GM21529 (cell line): Measurements from ENCODE around the gene LAMA4.

Experiments
- ATAC-seq: cut with Tn5 transposase; IDR thresholded peaks from one replicate; pipeline ENCODE4 v1.9.1; 2021; ENCODE audit not compliant: unreplicated experiment

The LAMA4 gene, protein sequence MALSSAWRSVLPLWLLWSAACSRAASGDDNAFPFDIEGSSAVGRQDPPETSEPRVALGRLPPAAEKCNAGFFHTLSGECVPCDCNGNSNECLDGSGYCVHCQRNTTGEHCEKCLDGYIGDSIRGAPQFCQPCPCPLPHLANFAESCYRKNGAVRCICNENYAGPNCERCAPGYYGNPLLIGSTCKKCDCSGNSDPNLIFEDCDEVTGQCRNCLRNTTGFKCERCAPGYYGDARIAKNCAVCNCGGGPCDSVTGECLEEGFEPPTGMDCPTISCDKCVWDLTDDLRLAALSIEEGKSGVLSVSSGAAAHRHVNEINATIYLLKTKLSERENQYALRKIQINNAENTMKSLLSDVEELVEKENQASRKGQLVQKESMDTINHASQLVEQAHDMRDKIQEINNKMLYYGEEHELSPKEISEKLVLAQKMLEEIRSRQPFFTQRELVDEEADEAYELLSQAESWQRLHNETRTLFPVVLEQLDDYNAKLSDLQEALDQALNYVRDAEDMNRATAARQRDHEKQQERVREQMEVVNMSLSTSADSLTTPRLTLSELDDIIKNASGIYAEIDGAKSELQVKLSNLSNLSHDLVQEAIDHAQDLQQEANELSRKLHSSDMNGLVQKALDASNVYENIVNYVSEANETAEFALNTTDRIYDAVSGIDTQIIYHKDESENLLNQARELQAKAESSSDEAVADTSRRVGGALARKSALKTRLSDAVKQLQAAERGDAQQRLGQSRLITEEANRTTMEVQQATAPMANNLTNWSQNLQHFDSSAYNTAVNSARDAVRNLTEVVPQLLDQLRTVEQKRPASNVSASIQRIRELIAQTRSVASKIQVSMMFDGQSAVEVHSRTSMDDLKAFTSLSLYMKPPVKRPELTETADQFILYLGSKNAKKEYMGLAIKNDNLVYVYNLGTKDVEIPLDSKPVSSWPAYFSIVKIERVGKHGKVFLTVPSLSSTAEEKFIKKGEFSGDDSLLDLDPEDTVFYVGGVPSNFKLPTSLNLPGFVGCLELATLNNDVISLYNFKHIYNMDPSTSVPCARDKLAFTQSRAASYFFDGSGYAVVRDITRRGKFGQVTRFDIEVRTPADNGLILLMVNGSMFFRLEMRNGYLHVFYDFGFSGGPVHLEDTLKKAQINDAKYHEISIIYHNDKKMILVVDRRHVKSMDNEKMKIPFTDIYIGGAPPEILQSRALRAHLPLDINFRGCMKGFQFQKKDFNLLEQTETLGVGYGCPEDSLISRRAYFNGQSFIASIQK (N-terminal part only)

DNA sequence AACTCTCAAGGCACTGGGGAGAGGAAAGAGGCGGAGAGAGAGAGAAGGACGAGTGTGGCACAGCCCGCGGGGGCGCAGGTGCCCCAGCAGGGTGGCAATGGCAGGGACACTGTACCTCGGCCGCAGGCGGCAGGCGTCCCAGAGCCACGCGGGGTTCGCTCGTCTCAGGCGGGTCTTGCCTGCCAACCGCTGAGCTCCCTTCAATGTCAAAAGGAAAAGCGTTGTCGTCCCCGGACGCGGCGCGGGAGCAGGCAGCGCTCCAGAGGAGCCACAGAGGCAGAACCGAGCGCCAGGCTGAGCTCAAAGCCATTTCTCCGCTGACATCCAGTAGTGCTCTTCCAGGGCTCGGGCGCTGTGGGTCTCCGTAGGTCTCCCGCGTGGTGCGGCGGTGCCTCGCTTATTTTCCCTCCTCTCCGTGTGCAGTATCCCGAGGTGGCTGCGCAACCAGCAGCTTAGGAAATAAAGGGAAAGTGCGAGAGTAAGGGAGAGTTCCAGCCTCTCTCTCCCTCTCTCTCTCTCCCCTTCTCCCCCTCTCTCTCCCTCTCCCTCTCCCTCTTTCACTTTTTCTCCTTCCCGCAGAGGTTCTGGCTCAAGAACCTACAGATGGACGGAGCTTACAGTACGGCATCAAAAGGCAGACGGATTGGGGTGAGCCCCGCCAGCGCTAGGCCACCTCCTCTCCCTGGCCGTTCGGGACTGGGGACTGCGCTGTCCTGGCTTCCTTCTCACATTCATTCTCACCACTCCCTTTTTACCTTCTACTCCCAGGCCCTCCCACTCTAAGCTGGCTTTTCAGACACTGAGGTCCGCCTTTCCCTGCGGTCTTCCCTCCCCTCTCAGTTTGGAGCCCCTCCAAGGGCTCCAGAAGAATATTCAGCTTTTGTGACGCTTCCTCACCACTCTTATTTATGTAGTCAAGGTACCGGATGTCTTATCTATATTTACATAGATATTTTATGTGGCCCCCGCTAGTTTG lies at the start of gene LAMA4:
LAMA4 (minus strand) TSS at position 727 of the 976 bp plus-strand sequence; CDS start at position 310, 417 bp downstream.
- no peak for ATAC-seq

DNA sequence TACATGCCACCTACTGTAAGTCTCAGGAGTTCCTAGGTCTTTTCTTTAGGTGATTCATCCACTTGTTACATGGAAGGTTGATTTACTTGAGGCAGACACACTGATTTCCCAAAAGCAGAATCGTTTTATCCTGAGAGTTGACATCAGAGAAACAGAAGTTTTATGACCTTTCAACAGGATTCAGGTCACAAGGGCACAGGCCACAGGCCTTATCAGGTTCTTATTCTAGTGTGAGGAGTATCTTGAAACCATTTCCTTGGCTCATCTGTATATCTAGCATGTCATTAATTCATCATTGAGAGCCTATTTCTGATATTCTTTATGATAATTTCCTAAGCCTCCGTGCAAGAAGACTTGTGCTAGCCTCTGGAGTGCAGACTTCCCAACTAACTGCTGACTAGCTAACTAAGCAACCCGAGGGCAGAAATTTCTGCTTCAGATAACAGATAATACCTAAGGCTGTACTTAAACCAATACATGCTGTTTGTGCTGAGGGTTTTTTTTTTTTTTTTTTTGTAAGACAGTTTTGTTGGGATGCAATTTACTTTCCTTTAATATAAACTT lies 47.9 kb upstream of the LAMA4 start:
- ATAC-seq = no peak

DNA sequence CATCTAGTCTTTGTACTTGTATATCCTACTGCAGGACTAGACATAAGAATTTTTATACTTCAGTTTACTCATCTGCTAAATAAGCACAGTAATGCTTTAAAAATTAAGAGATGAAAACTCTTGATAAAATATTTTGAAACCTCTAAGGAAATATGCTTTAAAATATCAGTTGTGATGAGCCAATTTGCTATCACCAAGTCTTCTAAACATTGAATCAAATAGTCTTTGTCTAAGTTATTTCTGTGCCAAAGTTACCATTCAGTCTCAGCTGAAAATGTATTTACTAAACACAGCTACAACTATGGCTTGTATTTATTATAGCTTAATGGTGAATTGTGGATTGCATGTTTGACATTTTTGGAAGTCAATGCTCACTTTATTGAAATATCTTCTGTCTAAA lies 46.5 kb upstream of the LAMA4 start:
- no peak for ATAC-seq

DNA sequence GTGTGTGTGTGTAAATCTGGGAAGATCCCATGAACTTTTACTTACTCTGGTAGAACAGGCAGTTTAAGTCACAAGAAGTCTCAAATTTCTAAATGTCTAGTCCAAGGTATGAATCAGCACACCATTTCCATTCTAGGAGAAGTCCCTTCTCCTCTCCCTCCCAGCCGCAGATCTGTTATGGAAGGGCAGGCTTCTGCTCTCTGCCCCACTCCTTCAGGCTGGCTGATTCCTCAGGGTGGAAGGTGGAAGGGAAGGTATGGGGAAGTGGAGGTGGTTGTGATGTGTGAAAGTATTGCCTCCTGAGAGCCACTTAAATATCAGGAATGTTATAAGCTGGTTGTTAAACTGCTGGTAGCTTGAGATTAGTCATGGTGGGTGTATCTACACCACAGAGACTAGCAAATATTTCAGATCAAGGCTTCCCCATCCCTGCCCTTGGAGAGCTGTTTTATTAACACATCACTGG lies 44.5 kb upstream of the LAMA4 start:
- no peak for ATAC-seq

DNA sequence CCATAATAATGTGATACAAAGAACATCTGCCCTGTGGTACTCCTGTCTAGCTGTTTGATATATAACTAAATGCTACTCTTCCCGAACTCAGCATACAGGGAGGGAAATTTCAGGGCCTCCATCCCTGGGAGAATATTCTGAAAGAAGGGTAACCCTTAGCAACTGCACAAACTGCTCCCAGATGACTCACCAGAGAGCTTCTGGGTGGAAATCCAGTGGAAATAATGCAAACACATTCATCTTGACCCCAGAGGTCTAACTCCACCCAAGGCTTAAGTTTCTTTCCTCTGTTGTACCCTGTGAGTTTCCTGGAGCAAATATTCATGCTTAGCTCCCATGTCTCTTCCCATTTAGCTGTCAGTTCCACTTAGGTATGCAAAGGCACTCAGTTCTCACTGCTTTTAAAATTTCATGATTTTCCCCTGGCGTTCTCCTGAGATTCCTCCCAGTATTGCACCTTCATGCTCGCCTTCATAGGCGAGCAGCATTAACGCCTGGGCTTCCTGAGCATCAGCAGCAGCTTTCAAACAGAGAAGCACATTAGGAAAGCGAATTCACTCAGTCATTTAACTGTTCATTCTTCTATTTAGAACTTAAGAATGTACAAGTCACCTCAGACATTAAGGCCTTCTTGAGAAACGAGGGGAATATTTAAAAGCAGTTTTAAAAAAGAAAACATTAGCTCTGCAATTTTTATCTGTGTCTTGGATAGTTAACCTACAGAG lies 43.8 kb upstream of the LAMA4 start:
- ATAC-seq = no peak

DNA sequence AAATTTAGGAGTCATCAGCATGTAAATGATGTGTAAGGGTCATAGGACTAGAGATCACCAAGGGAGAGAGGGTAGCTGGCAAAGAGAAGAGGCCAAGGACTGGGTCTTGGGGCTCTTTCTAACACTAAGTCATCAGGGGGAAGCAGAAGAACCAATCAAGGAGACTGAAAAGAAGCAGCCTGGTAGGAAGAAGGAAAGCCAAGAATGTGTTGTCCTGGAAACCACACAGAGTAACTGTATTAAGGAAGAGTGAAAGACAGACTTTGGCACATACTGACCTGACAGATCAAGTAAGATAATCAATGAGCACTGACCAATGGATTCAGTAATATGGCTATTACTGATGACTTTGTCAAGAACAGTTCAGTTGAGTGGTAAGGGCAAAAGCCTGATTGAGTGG lies 42.3 kb upstream of the LAMA4 start:
- no peak for ATAC-seq

DNA sequence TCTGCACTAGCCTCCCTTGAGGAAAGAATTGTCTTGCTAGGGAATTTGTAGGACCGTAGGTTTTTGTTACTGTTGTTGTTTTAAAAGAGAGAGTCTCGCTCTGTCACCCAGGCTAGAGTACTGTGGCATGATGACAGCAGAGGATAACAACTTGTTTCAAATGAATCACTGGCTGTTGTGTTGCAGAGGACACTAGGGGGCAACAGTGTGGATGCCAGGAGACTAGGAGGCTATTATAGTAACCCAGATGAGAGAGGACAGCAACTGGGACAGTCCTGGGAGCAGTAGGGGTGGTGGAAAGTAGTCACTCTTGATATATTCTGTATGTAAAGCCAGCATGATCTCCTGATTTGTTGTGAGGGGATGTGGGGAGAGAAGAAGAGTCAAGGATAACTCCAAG lies 41.8 kb upstream of the LAMA4 start:
- no peak for ATAC-seq

DNA sequence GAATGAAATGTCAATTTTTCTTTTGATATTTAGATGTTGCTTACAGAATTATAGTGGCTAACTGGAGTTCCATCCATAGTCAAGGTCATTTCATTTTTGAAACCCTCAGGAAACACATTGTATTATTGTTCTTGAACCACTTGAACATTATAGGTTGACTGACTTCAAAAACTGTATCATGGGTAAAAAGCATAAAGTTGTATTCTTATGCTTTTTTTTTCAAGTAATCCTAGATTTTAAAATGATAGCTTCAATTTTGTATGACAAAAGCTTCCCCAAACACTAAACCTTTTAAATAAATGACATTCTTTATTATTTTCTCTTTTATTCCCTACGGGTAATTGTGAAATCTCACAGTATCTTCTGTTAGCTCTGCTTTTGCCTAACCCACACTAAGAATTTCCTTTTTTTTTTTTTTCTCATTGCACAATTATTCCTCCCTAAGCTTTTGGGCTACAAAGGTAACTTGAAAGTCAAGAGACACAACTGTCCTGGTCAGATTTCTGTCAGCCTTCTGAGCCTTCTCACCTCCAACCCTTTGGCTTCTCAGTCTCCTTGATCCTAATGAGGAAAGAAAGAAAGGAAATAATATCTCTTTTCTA lies 36.9 kb upstream of the LAMA4 start:
- no peak for ATAC-seq

DNA sequence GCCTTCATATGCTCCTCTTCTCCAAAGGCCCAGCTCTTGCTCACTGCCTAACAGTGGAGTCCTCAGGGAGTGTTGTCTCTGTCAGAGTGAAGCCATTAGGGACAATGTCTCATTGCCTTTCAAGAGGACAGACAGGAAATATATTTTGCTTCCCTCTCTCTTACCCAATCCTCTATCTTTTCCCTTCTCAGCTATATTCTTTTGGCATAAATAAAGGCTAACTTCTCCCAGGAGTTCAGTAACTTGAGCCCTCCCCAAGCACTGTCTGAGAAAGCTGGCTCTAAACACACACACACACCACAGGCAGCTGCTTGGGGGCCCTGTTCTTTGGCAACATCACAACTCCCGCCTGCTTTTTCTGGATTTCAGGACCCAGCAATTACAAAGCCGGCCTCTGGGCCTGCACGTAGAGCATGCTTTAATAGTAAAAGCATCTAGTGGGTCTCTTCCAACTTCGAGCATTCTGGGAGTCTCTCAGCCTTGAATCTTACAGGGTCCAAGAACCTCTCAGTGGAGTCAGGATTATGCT lies 34.7 kb upstream of the LAMA4 start:
- no peak for ATAC-seq

DNA sequence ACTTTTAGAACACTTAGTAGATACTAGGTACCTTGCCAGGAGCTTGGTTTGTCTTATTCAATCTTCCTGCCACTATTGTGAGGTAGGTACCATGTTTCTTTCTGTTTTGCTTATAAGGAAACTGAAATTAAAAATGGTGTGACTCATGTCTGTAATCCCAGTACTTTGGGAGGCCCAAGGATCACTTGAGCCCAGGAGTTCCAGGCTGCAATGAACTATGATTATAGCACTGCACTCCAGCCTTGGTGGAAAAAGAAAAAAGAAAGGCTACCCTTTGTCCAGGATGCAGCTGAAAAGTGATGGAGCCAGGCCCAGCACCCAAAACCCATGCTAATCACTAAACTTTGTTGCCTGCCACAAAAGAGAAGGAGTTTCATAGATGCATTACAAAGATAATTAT lies 34.1 kb upstream of the LAMA4 start:
- ATAC-seq = no peak

DNA sequence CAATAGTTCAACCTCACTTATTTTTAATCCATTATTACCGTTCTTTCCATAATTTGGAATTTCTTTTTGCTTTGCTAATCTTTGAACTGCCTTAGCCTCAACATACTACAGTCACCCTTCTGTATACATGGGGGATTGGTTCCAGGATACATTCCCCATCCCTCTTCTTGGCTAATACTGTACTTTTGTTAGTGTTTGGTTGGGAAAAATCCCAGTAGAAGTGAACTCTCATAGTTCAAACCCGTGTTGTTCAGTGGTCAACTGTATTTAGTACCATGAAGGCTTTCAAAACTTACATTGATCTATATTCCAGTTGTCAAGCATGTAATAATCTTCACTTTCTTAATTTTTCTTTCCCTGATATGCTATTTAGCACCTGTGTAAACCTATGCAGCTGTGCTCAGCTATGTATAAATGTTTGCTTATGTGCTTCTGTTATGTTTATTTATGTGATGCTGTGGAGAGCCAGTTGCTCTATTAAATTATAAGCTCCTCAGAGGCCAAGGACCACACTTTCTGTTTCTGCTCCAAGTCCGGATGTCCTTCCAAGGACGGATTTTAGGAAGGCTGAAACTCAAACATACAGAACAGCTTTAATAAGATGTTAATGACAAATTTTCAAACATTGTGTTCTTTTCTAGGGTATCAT lies 33.3 kb upstream of the LAMA4 start:
- no peak for ATAC-seq

DNA sequence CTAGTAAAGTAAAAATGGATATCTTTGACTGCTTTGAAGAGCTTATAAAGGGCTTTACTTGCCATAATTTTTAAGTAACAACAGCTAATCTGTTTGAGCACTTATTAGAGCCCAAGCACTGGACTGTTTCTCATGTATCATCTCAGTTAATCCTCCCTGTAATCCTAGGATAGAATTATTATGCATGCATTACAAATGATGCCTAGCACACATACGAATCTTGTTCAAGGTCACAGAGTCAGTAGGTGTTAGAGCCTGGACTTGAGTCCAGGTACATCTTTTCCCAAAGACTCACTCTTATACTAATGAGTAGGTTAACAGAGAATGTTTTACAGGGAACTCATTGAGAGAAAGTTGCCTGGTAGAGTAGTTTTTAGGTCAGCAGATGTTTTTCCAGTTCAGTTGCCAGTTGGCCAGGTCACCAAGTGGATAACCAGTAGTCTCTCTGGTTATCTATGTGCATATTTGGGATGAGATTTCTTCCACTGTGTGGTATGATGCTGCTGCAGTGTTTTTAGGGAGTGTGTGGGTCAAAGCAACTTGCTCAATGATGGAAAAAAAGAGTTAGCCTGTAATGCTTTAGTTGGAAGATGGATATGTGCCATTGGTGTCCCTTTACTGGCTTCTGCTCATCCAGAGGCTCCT lies 32.3 kb upstream of the LAMA4 start:
- no peak for ATAC-seq

DNA sequence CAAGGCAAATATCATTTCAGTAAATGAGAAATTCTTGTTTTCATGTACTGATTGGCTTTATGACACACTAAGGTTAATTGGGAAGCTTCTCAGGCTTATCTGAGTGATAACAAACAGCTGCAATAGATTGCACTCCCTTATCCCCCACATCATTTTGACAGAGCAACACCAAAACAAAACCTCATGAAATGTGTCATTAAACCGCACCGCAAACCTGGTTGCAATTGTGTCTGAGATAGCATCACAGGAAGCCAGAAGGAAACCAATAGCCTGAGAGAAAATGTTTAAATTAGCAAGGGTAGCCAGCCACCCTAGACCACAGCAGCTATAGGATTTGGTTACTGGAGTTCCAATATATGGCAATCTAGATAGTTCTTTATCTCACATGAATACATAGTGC lies 31.6 kb upstream of the LAMA4 start:
- ATAC-seq = peak; percentile 69

DNA sequence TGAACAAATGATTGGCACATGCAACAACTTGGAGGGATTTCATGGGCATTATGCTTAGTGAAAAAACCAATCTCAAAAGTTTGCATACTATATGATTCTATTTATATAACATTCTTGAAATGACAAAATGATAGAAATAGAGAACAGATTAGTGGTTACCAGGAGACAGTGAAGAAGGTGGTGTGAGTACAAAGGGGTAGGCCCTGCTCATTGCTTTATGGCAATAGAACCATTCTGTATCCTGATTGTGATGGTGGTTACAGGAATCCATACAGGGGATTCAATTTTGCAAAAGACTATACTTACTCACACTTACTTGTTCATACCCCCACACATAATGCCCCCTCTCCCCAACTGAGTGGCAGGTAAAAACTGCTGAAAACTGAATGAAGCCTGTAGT lies 30.2 kb upstream of the LAMA4 start:
- no peak for ATAC-seq

DNA sequence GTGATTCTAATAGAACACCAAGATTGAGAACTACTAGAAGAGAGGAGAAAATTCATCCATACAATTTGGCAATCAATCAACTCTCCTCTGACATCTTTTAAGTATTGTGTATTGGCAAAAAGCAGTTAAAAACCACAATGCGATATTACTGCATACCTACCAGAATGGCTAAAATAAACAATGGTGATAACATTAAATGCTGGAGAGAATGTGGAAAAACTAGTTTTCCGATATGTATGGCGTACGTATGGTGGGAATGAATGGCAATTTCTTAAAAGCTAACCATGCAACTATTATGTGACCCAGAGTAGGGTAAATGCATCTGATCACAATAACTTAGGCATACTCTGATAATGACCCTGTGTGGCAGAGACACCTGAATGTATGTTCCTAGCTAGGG lies 29.3 kb upstream of the LAMA4 start:
- ATAC-seq = no peak

DNA sequence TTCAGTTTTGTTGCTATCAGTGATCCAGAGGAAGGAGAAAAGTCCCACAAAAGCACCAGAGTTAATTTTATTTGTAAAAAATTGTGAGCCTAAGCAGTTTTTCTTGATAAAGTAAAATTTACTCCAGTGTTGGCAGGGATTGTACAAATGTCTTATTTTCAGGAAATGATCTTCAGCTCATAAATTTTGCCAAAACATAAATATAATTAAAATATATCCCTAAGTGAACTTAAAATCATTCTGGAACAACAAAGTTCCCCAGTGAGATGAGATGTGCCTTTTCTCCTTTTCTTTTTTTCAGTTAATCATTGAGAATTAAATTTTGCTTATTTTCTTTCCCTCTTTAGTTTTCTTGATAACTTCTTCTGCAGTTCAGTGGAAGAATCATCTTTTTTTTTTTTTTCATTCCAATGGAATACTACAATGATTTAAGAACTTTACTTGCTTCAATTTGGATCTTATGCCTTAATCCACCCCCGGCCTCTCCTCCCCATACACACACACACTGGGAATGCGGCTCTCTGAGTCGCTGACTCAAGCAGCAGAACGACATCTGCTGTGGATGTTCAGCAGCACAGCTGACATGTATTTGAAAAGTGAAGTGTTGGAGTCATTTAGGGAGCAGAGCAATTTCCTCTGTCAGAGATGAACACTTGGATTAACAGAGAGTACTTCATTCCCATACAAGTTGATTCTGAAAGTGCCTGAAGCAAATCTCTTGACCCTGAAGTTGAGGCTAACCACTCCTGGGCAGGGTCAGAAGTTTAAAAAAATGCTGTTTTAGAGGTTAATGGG lies 27.7 kb upstream of the LAMA4 start:
- ATAC-seq = no peak
